Measurements from ENCODE around the gene MPND.

The MPND gene

GRCh38 chr19:4369888-4370260 lies 26.5 kb downstream of the MPND start:
- H3K27ac Mint-ChIP-seq = peak overlapping the region in 2 of 3 experiments; percentile 59 to 71
- H3K36me3 Mint-ChIP-seq (ENCODE audit: low read depth) = no peaks in the 10 kb centered on the region
- H3K27me3 Mint-ChIP-seq (ENCODE audit: low read depth) = no peaks in the 10 kb centered on the region
- H3K9me3 Mint-ChIP-seq = no peaks in the 10 kb centered on the region
- H3K4me3 Mint-ChIP-seq = no peak overlapping the region
- H3K4me1 Mint-ChIP-seq = peaks cover 52% of the 10 kb centered on the region
- TF ChIP-seq CTCF (IDR thresholded peaks at IDR 0.05; ENCODE audit: unreplicated experiment in 3 of 3) = peak in 2 of 3 experiments; percentile 12 to 32

- Mint-ChIP-seq H3K36me3 (ENCODE audit: low read depth) (no peaks in the 10 kb centered on the region), H3K27ac (peak overlapping the region; percentile 77 to 86 (median 79)), H3K27me3 (ENCODE audit: low read depth) (no peaks in the 10 kb centered on the region), H3K4me1 (peaks cover 57% of the 10 kb centered on the region), H3K9me3 (no peaks in the 10 kb centered on the region), H3K4me3 (peak overlapping the region in 1 of 3 experiments; percentile 9)
- no peak for TF ChIP-seq CTCF (IDR thresholded peaks at IDR 0.05; ENCODE audit: unreplicated experiment in 3 of 3)
Measured at GRCh38 chr19:4370418-4371041, 27.2 kb downstream of the MPND start.

GRCh38 chr19:4371247-4372164 lies 28.1 kb downstream of the MPND start:
- peaks cover 66% of the 10 kb centered on the region for H3K4me1 Mint-ChIP-seq
- peak overlapping the region; percentile 77 to 86 (median 79) for H3K27ac Mint-ChIP-seq
- no peaks in the 10 kb centered on the region for H3K36me3 Mint-ChIP-seq (ENCODE audit: low read depth)
- no peaks in the 10 kb centered on the region for H3K9me3 Mint-ChIP-seq
- peak overlapping the region in 2 of 3 experiments; percentile 32 to 34 for H3K4me3 Mint-ChIP-seq
- no peak for TF ChIP-seq CTCF (IDR thresholded peaks at IDR 0.05; ENCODE audit: unreplicated experiment in 3 of 3)
- no peaks in the 10 kb centered on the region for H3K27me3 Mint-ChIP-seq (ENCODE audit: low read depth)

- H3K4me3 Mint-ChIP-seq = no peak overlapping the region
- H3K9me3 Mint-ChIP-seq = no peaks in the 10 kb centered on the region
- no peak for TF ChIP-seq CTCF (IDR thresholded peaks at IDR 0.05; ENCODE audit: unreplicated experiment in 3 of 3)
- H3K27me3 Mint-ChIP-seq (ENCODE audit: low read depth) = no peaks in the 10 kb centered on the region
- no peaks in the 10 kb centered on the region for H3K36me3 Mint-ChIP-seq (ENCODE audit: low read depth)
- H3K4me1 Mint-ChIP-seq = peaks cover 69% of the 10 kb centered on the region
- peak overlapping the region; percentile 77 to 86 (median 79) for H3K27ac Mint-ChIP-seq
Measured at GRCh38 chr19:4372165-4373012, 29.0 kb downstream of the MPND start.

- Mint-ChIP-seq H3K27ac (no peak overlapping the region), H3K27me3 (ENCODE audit: low read depth) (no peaks in the 10 kb centered on the region), H3K36me3 (ENCODE audit: low read depth) (no peaks in the 10 kb centered on the region), H3K4me3 (no peak overlapping the region), H3K4me1 (peaks cover 63% of the 10 kb centered on the region), H3K9me3 (no peaks in the 10 kb centered on the region)
- TF ChIP-seq CTCF (IDR thresholded peaks at IDR 0.05; ENCODE audit: unreplicated experiment in 3 of 3) = no peak
Measured at GRCh38 chr19:4373013-4373367, 29.6 kb downstream of the MPND start.
